DOHH2 (cell line): ENCODE measurements around the gene TM4SF4.

Source experiments
- H3F3A ChIP-seq: fragments of 200-600 bp; sonication (generic), shearing (Covaris generic); 2 replicates; pipeline ENCODE4 v1.6.0; 2016; ENCODE audit warnings: antibody characterized with exemption, mild to moderate bottlenecking; ENCODE audit not compliant: control insufficient read depth, insufficient read depth
- H3K27ac ChIP-seq: fragments of 200-600 bp; sonication (generic); 2 replicates; pipeline ENCODE4 v1.5.1; 2014; ENCODE audit warnings: low read depth, mild to moderate bottlenecking, low read length, moderate library complexity
- H3K27me3 ChIP-seq: fragments of 200-600 bp; sonication (generic); 2 replicates; pipeline ENCODE4 v1.6.1; 2014; ENCODE audit warnings: mild to moderate bottlenecking, low read length, mixed read lengths; ENCODE audit not compliant: control insufficient read depth
- H3K36me3 ChIP-seq: fragments of 200-600 bp; sonication (generic); 2 replicates; pipeline ENCODE4 v1.6.1; 2014; ENCODE audit warnings: mild to moderate bottlenecking, low read length, moderate library complexity, mixed read lengths; ENCODE audit not compliant: control insufficient read depth
- H3K4me1 ChIP-seq: fragments of 200-600 bp; sonication (generic); 2 replicates; pipeline ENCODE4 v1.6.1; 2014; ENCODE audit warnings: mild to moderate bottlenecking, low read length, mixed read lengths; ENCODE audit not compliant: control insufficient read depth
- H3K4me2 ChIP-seq: fragments of 200-600 bp; sonication (generic); 2 replicates; pipeline ENCODE4 v1.6.0; 2014; ENCODE audit warnings: mild to moderate bottlenecking, low read length, moderate library complexity
- H3K4me3 ChIP-seq: fragments of 200-600 bp; sonication (generic); 2 replicates; pipeline ENCODE4 v1.5.1; 2014; ENCODE audit warnings: mild to moderate bottlenecking, low read length, mixed read lengths
- H3K79me2 ChIP-seq: fragments of 200-600 bp; sonication (generic); 2 replicates; pipeline ENCODE4 v1.6.1; 2014; ENCODE audit warnings: mild to moderate bottlenecking, low read length, mixed read lengths; ENCODE audit not compliant: control insufficient read depth
- H3K9me2 ChIP-seq: fragments of 200-600 bp; sonication (generic); replicated peaks from 2 replicates; pipeline ENCODE4 v1.6.1; 2014; ENCODE audit warnings: mild to moderate bottlenecking, low read length, mixed read lengths; ENCODE audit not compliant: control insufficient read depth
- H3K9me3 ChIP-seq: fragments of 200-600 bp; sonication (generic); 2 replicates; pipeline ENCODE4 v1.6.1; 2014; ENCODE audit warnings: antibody characterized with exemption, low read length, mixed read lengths; ENCODE audit not compliant: control insufficient read depth, insufficient read depth
- H4K20me1 ChIP-seq: fragments of 200-600 bp; sonication (generic); 2 replicates; pipeline ENCODE4 v1.6.0; 2014; ENCODE audit warnings: low read depth, mild to moderate bottlenecking, antibody characterized with exemption, low read length, moderate library complexity; ENCODE audit not compliant: control insufficient read depth, insufficient read depth
- EZH2phosphoT487 ChIP-seq: fragments of 200-600 bp; sonication (generic); IDR thresholded peaks from 2 replicates; pipeline ENCODE4 v1.6.1; 2017; ENCODE audit warnings: borderline replicate concordance, mild to moderate bottlenecking, antibody characterized with exemption, low read length, moderate library complexity, mixed read lengths
- TF ChIP-seq, protein P1 (sequence below): fragments of 200-600 bp; sonication (generic); IDR thresholded peaks from one replicate; pipeline ENCODE4 v1.5.1; 2014; ENCODE audit warnings: antibody characterized with exemption, mild to moderate bottlenecking, low read depth, low read length; ENCODE audit not compliant: poor library complexity, severe bottlenecking

The TM4SF4 gene

DNA sequence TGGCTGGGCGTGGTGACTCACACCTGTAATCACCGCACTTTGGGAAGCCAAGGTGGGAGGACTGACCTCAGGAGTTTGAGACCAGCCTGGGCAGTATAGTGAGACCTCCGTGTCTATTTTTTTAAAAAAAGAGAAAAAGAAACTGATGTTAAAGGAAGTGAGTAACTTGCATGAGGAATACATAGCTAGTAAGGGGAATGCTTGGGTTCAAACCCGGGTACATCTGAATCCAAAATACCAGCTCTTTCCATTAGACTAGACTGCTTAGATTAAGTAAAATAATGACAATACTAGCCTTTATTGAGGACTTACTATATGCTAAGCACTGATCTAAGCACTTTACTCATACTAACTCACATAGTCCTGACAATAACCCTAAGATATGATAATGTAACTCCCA lies 22.4 kb downstream of the TM4SF4 start:
- Histone ChIP-seq H3K36me3 (no peaks in the 10 kb centered on the region), H3K9me3 (no peaks in the 10 kb centered on the region), H3F3A (no peaks in the 10 kb centered on the region), H3K4me1 (no peaks in the 10 kb centered on the region), H3K79me2 (no peaks in the 10 kb centered on the region), H3K4me2 (no peak overlapping the region), H3K27ac (no peak overlapping the region), H3K4me3 (no peak overlapping the region), H4K20me1 (no peaks in the 10 kb centered on the region), H3K9me2 (no peaks in the 10 kb centered on the region), H3K27me3 (0 out of 2 replicates have a peak, but pooled peaks cover 2% of the 10 kb centered on the region)
- TF ChIP-seq, protein P1, sequence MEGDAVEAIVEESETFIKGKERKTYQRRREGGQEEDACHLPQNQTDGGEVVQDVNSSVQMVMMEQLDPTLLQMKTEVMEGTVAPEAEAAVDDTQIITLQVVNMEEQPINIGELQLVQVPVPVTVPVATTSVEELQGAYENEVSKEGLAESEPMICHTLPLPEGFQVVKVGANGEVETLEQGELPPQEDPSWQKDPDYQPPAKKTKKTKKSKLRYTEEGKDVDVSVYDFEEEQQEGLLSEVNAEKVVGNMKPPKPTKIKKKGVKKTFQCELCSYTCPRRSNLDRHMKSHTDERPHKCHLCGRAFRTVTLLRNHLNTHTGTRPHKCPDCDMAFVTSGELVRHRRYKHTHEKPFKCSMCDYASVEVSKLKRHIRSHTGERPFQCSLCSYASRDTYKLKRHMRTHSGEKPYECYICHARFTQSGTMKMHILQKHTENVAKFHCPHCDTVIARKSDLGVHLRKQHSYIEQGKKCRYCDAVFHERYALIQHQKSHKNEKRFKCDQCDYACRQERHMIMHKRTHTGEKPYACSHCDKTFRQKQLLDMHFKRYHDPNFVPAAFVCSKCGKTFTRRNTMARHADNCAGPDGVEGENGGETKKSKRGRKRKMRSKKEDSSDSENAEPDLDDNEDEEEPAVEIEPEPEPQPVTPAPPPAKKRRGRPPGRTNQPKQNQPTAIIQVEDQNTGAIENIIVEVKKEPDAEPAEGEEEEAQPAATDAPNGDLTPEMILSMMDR, result no peak
- TF ChIP-seq EZH2phosphoT487, result no peak

DNA sequence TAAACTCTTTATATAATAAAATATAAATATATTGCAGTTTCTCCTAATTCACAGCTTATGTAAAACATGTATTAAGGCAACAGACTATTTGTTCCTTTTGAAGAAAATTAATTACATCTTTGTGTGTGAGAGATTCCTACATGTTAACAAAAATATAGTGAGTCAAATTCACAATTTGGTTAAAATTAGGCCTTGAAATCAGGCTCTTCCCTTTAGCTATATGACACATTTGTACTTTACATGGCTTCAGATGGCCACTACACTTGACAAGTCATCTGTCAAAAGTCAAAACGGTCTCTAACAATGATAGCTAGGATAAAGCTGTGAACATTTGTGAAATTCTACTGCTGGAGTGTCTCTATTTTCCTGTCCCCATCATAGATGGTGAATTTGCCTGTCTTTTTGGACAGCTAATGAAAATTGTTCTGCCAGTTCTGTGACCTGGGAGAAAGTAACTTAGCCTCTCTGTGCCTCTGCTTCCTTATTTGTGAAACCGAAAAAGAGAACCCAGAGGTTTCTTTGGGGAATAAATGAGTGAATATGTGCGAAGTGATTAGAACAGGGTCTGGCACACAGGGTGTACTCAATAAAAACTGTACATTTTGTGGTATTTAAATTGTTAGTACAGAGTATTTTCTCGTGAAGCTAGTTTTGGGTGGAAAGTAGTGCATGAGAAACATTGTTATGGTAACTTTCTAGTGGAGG lies 23.6 kb downstream of the TM4SF4 start:
- no peaks in the 10 kb centered on the region for H3K79me2 ChIP-seq
- no peak overlapping the region for H3K27ac ChIP-seq

DNA sequence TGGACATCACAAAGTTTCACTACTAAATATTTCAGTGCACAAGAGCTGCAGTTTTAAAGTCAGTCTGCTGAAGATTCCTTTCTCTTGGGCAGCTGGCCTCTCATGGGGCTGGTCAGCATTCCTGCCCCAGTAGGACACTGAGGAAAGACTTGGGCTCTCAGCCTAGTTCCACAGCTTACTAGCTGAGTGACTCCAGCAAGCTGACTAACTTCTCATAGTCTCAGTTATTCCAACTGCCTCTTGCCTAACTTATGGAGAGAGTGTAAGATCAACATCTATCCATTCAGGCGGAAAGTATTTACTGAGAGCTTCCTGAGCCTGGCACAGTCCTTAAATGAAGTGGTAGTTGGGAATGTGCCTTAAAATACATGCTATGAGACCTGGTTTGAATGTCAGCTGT lies 27.0 kb downstream of the TM4SF4 start:
- Histone ChIP-seq H3K9me3 (no peaks in the 10 kb centered on the region), H3K4me2 (no peak overlapping the region), H3K27me3 (no peaks in the 10 kb centered on the region; the same call in 1 of the 2 replicates), H3K36me3 (no peaks in the 10 kb centered on the region), H3K9me2 (no peaks in the 10 kb centered on the region), H3F3A (no peaks in the 10 kb centered on the region), H3K4me3 (no peak overlapping the region), H3K4me1 (no peaks in the 10 kb centered on the region), H3K27ac (no peak overlapping the region), H3K79me2 (no peaks in the 10 kb centered on the region), H4K20me1 (no peaks in the 10 kb centered on the region)
- TF ChIP-seq EZH2phosphoT487, result no peak
- TF ChIP-seq, protein P1, result no peak

More for the DNA sequence above, 23.6 kb downstream of the TM4SF4 start:
- no peaks in the 10 kb centered on the region for H3K9me3 ChIP-seq
- H4K20me1 ChIP-seq, result no peaks in the 10 kb centered on the region
- H3K4me2 ChIP-seq, result no peak overlapping the region
- no peaks in the 10 kb centered on the region for H3K9me2 ChIP-seq
- no peak overlapping the region for H3K4me3 ChIP-seq
- H3K36me3 ChIP-seq, result no peaks in the 10 kb centered on the region
- H3F3A ChIP-seq, result no peaks in the 10 kb centered on the region
- no peaks in the 10 kb centered on the region for H3K4me1 ChIP-seq
- TF ChIP-seq EZH2phosphoT487, result no peak
- TF ChIP-seq, protein P1, result no peak
- no peaks in the 10 kb centered on the region for H3K27me3 ChIP-seq
